AG04450 (cell line): ENCODE results near the gene ARFGEF2. TPM values are rescaled to one million over a fixed set of nuclear protein-coding genes. Genes with fewer than 3 reads are reported as not detected.

Experiments used
- polyA plus RNA-seq: library from polyadenylated mRNA; depleted of rRNA; stranded (reverse); fragments of >200 nt; gene quantifications from 2 replicates; pipeline ENCODE4 v1.2.3, GENCODE V29; 2011; rRNA removed
- small RNA-seq: library from RNA; depleted of rRNA; stranded (forward); fragments of <200 nt; gene quantifications from one replicate; pipeline ENCODE3, GENCODE V24; 2012; ENCODE audit warnings: low read depth; ENCODE audit not compliant: insufficient read length

The ARFGEF2 gene
- polyA plus RNA-seq, 1 experiment = 22.3 TPM

Small RNA genes lying within 50 kb of the gene (small RNA-seq; reads per million reads assigned to genes)
- gene SNAP23P1 = not detected

Other genes starting within 250 kb of the ARFGEF2 start
- gene PREX1, start 93.7 kb upstream of the ARFGEF2 start, polyA plus RNA-seq = 0.50 and 0.69 TPM in 2 replicates
- gene CSE1L, start 124.6 kb downstream of the ARFGEF2 start, polyA plus RNA-seq = 41.0 and 49.3 TPM in 2 replicates